KMS-11 (cell line): Measurements from ENCODE around the gene TMEM54.
A peak's percentile ranks its signal among the peaks of the same experiment; 100 is the strongest.

Experiments used
- H2AFZ ChIP-seq: fragments of 200-600 bp; sonication (generic); 2 replicates; pipeline ENCODE4 v1.6.1; 2016; ENCODE audit warnings: antibody characterized with exemption, mixed run types, low read depth
- H3K27ac ChIP-seq: fragments of 200-600 bp; sonication (generic); 2 replicates; pipeline ENCODE4 v1.6.1; 2016; ENCODE audit warnings: mild to moderate bottlenecking, mixed run types
- H3K27me3 ChIP-seq: fragments of 200-600 bp; sonication (generic); 2 replicates; pipeline ENCODE4 v1.6.1; 2017; ENCODE audit warnings: mild to moderate bottlenecking, low read depth, mixed run types, moderate library complexity; ENCODE audit not compliant: insufficient read depth
- H3K36me3 ChIP-seq: fragments of 200-600 bp; sonication (generic); 2 replicates; pipeline ENCODE4 v1.6.1; 2017; ENCODE audit warnings: mild to moderate bottlenecking, mixed run types; ENCODE audit not compliant: insufficient read depth
- H3K4me1 ChIP-seq: fragments of 200-600 bp; sonication (generic); 2 replicates; pipeline ENCODE4 v1.6.1; 2016; ENCODE audit warnings: mild to moderate bottlenecking, low read depth, mixed run types; ENCODE audit not compliant: poor library complexity, severe bottlenecking
- H3K4me2 ChIP-seq: fragments of 200-600 bp; sonication (generic); 2 replicates; pipeline ENCODE4 v1.7.0; 2016; ENCODE audit warnings: mild to moderate bottlenecking, mixed run types
- H3K4me3 ChIP-seq: fragments of 200-600 bp; sonication (generic); IDR thresholded peaks from 2 replicates; pipeline ENCODE4 v1.6.1; 2017; ENCODE audit warnings: low read depth, low read length, mixed read lengths; ENCODE audit not compliant: insufficient read depth
- H3K79me2 ChIP-seq: fragments of 200-600 bp; sonication (generic); 2 replicates; pipeline ENCODE4 v1.6.1; 2016; ENCODE audit warnings: low read depth, mixed run types; ENCODE audit not compliant: insufficient read depth
- H3K9ac ChIP-seq: fragments of 200-600 bp; sonication (generic); 2 replicates; pipeline ENCODE4 v1.6.1; 2016; ENCODE audit warnings: mild to moderate bottlenecking, mixed run types
- H4K20me1 ChIP-seq: fragments of 200-600 bp; sonication (generic); 2 replicates; pipeline ENCODE4 v1.6.1; 2016; ENCODE audit warnings: mild to moderate bottlenecking, mixed run types; ENCODE audit not compliant: insufficient read depth
- CTCF ChIP-seq: fragments of 200-600 bp; sonication (generic); conservative IDR thresholded peaks from 2 replicates; pipeline ENCODE4 v1.6.1; 2017; ENCODE audit warnings: low read depth, mild to moderate bottlenecking, antibody characterized with exemption, low read length, moderate library complexity, mixed read lengths

The TMEM54 gene

GRCh38 chr1:32887623-32888022 is 13.6 kb downstream of the TMEM54 start:
- Histone ChIP-seq H3K79me2 (no peaks in the 10 kb centered on the region), H3K4me2 (no peak overlapping the region), H3K4me3 (no peak overlapping the region), H2AFZ (no peak overlapping the region), H3K4me1 (no peaks in the 10 kb centered on the region), H3K27ac (no peak overlapping the region), H3K9ac (no peak overlapping the region), H3K27me3 (peaks cover 19% of the 10 kb centered on the region; the same call in 1 of the 2 replicates), H4K20me1 (no peaks in the 10 kb centered on the region), H3K36me3 (no peaks in the 10 kb centered on the region)
- no peak for TF ChIP-seq CTCF

- Histone ChIP-seq H2AFZ (no peak overlapping the region), H3K79me2 (no peaks in the 10 kb centered on the region), H3K4me1 (no peaks in the 10 kb centered on the region), H3K27me3 (peaks cover 19% of the 10 kb centered on the region; the same call in 1 of the 2 replicates), H3K4me2 (no peak overlapping the region), H3K27ac (no peak overlapping the region), H3K36me3 (no peaks in the 10 kb centered on the region), H3K9ac (no peak overlapping the region), H3K4me3 (no peak overlapping the region), H4K20me1 (no peaks in the 10 kb centered on the region)
- no peak; the same call in 1 of the 2 replicates for TF ChIP-seq CTCF
These were observed 14.3 kb downstream of the TMEM54 start for GRCh38 chr1:32886828-32887414.

GRCh38 chr1:32886004-32886827 is 15.0 kb downstream of the TMEM54 start, which contains the start of gene HPCA:
TSS of gene HPCA (plus strand) at chr1:32886491. CDS start at chr1:32888899, 2,408 bp downstream.
- H3K4me3 ChIP-seq = no peak within 1 kb of the TSS
- H3K27ac ChIP-seq = no peak within 1 kb of the TSS
- no peak within 1 kb of the TSS for H3K4me2 ChIP-seq
- H3K36me3 ChIP-seq = no peaks in the 10 kb centered on the region
- no peaks in the 10 kb centered on the region for H3K79me2 ChIP-seq
- H3K4me1 ChIP-seq = no peaks in the 10 kb centered on the region
- no peak within 1 kb of the TSS for H3K9ac ChIP-seq
- no peak within 1 kb of the TSS for H2AFZ ChIP-seq
- H4K20me1 ChIP-seq = no peaks in the 10 kb centered on the region
- TF ChIP-seq CTCF = peak; percentile 43
- H3K27me3 ChIP-seq = peaks cover 19% of the 10 kb centered on the region; the same call in 1 of the 2 replicates

GRCh38 chr1:32885676-32886003 is 15.5 kb downstream of the TMEM54 start:
- TF ChIP-seq CTCF = no peak
- Histone ChIP-seq H3K36me3 (no peaks in the 10 kb centered on the region), H3K27me3 (peaks cover 19% of the 10 kb centered on the region; the same call in 1 of the 2 replicates), H3K9ac (no peak overlapping the region), H3K27ac (no peak overlapping the region), H3K79me2 (no peaks in the 10 kb centered on the region), H2AFZ (no peak overlapping the region), H3K4me2 (no peak overlapping the region), H4K20me1 (no peaks in the 10 kb centered on the region), H3K4me3 (no peak overlapping the region), H3K4me1 (no peaks in the 10 kb centered on the region)
